GM15510 (cell line): Measurements from ENCODE around the gene GPR176.

Source experiments
- POLR2A ChIP-seq: IDR thresholded peaks from 3 replicates; pipeline ENCODE4 v1.6.1; 2011; ENCODE audit warnings: borderline replicate concordance; ENCODE audit not compliant: insufficient read length; ENCODE audit errors: extremely low read depth

Gene GPR176

DNA sequence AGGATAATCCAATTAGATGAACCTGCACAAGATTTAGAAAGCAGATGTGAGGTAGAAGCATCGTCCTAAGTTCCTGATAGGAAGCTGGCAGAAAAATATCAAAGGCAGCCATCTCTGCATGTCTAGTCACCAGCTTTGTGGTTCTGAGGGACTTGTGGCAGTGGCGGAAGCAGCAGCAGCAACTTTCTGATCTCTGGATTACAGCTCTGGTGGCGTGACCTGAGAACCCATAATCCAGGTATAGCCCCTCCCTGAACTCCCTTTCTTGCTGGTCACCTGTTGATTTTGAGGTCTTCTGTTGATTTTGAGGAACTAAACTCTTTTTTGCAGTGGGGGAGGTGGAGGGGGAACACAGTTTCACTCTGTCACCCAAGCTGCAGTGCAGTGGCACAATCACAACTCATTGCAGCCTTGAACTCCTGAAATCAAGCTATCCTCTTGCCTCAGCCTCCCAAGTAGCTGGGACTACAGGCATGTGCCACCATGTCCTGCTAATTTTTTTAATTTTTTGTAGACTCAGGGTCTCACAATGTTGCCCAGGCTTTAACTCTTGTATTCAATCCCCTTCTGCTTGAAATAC is 145.3 kb downstream of the GPR176 start:
- no peak for TF ChIP-seq POLR2A

DNA sequence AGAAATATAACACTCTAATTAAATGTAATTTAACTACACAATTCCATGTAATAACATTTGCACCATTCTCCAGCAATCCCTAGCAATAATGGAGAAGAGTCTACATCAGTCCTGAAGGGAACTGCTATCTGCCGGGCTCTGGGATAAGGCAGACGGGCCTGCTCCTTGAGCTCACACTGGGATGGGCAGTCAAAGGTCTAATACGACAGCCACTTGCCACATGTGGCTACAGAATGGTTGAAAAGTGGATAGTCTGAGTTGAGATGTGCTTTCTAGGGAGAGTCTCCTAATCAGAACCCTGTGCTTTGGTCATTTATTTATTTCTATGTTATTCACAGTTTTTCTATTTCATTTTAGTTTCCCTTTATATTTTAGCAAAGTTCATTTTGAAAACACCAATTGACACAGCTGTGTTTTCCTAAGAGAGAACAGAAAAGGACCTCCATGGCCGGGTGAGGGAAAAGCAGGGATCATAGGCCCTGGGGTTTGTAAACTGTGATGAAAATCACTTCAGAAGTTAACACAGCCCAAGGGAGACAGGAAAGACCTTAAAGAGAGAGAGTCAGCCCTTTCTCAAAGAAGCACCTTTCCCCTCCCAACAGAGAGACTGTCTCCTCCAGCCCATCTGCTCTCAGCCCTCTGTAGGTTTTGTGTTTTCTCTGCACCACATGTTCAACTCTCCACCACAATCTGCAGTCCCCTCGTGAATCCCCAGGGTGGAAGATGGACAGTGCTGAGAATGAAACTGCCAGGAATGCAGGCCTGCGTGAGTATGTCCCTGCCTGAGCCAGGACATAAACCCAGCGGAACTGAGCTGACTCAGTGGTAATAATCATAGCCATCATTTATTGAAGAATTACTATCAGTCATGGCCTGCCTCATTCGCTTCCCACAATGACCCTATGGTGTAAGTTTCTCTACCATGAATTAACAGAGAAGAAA is 149.0 kb downstream of the GPR176 start:
- no peak for TF ChIP-seq POLR2A

DNA sequence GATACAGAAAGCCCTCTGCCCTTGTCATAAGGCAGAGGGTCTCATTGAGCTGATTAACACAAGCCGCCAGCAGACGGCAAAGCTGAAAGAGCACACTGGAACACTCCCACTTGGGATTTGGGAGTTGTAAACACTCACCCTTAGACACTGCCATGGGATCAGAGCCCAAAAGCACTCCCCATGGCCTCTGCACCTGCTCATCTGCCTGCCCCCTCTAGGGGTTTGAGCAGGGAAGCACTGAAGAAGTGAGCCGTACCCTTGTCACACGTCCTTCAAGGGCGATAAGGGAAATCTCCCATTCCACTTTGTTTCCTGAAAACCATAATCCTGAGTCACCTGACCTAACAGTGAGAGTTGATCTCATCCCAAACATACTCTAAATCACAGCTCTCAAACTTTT is 152.1 kb downstream of the GPR176 start:
- no peak for TF ChIP-seq POLR2A

DNA sequence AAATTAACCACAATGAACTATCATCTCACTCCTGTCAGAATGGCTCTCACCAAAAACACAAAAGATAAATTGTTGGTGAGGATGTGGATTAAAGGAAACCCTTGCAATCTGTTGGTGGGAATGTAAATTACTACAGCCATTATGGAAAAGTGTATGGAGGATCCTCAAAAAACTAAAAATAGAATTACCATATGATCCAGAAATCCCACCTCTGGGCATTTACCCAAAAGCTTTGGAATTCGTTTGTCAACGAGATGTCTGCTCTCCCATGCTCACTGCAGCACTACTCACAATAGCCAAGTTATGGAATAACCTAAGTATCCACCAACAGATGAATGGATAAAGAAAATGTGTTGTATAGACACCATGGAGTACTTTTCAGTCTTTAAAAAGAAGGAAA is 159.1 kb downstream of the GPR176 start:
- no peak for TF ChIP-seq POLR2A

DNA sequence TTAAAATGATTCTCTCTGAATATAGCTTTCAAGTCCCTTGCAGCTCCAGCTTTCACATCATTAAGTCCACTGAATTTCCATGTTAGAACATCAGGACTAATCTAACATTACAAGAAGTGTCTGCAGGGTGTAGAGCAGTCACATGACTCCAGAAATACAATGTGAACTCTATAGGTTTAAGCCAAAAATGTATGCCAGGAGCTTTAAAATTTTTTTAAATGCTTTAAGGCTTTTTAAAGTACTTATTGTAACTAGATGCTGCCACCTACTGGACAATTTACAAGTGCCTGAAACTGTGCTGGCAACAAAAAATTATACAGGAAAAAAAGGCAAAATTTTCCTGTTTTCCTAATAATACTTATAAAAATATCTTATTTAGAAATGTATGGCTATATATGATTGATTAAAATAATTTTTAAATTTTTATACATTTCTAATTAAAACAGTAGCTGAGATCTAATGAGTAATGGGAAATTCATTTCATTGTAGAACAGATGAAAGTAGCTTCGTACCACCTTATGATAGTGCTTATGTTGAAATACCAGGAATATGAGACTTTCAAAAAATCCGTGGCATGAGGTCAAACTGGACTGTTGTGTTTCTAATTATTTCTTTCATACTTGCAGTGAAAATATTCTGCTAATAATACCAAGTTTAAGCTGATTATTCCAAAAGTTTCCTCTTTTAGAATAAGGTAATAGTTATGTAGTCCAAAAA is 163.1 kb downstream of the GPR176 start:
- TF ChIP-seq POLR2A = no peak

DNA sequence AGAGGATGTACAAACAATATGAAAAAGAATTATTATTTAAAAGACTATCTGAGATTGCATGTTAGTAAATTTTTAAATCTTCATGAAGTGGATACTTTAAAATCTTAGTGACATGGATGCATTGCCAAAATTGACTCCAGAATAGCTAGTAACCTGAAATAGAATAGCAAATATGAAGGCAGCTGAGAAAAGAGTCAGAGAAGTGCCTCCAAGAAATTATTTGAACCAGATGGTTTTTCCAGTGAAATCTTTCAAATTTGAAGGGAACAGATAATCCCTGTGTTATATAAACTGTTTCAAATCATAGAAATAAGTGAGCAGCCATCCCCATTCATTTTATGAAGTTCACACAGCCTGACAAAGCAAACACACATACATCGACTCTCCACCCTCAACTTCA is 167.1 kb downstream of the GPR176 start:
- no peak for TF ChIP-seq POLR2A

DNA sequence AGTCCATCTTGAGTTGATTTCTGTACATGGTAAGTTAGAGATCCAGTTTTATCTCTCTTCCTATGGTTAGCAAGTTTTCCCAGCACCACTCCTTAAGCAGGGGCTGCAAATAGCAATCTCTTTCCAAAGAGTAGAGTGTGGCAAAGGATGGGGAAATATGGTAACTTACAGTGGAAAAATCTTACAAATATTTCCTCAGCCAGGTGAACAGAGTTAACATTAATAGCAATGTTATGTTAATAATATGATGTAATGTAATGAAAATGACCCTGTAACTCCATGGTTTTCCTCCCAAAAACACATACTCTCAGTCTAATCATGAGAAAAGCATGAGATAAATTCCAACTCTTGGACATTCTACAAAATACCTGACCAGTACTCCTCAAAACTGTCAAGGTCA is 167.8 kb downstream of the GPR176 start:
- no peak for TF ChIP-seq POLR2A
